HG02759 (cell line): Measurements from ENCODE around the gene MEIS2.

ENCODE experiments used
- ATAC-seq: cut with Tn5 transposase; IDR thresholded peaks from one replicate; pipeline ENCODE4 v1.9.1; 2021; ENCODE audit warnings: mild to moderate bottlenecking, moderate library complexity; ENCODE audit not compliant: unreplicated experiment

MEIS2 gene

GRCh38 chr15:37077623-37078351, 22.6 kb downstream of the MEIS2 start:
- ATAC-seq, result no peak

GRCh38 chr15:37076543-37076942, 23.8 kb downstream of the MEIS2 start:
- no peak for ATAC-seq

GRCh38 chr15:37075777-37076176, 24.6 kb downstream of the MEIS2 start:
- no peak for ATAC-seq

- ATAC-seq, result no peak
Observed at GRCh38 chr15:37072181-37072580, 28.2 kb downstream of the MEIS2 start.

GRCh38 chr15:37071134-37071533, 29.2 kb downstream of the MEIS2 start:
- no peak for ATAC-seq

DNA sequence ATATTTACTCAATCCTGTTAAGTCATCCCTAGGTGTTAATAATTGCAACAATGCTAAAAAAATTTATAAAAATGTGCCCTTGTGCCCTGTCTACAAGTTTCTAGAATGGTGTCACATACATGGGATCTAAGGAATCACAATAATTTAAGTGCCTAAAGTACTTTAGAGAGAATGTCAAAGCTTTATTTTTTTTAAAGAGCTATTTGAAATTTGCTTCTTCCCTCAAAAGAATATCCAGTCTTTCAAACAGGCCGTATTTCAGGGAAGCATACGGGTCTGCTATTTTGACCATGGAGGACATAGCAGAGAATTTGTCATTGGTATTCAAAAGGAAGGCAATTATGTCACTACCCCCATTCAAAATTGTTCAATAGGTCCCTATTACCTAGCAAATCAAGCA, 29.7 kb downstream of the MEIS2 start:
- no peak for ATAC-seq

DNA sequence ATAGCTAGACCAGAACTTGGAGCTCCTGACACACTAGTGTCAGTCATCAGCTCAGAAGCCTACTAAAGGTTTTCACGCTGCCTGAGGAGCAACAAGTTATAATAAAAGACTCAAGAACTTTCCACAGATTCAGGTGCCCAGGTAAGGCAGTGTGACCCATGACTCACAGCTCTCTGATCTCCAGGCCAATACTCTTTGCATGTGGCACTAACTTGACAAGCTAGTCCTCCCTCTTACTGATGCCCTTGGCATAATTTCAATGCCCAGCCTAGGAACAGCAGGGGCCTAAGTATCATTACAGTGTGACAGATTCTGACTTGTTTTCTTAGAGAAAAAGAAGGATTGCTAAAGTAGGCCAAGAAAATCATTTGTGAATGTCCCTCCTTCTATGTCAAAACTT, 38.4 kb downstream of the MEIS2 start:
- no peak for ATAC-seq

DNA sequence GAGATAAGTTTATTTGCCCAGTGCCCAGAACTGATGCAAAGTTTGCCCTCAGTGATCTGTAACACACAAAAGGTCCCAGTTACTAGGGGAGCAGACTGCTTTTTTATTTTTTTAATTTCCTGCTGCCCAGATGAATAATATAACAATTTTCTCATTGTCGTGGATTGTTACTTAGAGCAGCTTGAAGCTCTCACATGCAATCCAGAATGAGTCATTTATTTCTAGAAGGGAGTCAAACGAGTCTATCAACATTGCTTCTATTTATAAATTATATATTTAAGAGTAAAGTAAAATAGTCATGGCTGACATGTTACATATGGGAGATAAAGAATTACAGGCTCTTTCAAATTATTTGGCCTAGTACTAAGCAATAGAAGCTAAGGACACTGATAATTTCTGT, 41.3 kb downstream of the MEIS2 start:
- ATAC-seq, result no peak

DNA sequence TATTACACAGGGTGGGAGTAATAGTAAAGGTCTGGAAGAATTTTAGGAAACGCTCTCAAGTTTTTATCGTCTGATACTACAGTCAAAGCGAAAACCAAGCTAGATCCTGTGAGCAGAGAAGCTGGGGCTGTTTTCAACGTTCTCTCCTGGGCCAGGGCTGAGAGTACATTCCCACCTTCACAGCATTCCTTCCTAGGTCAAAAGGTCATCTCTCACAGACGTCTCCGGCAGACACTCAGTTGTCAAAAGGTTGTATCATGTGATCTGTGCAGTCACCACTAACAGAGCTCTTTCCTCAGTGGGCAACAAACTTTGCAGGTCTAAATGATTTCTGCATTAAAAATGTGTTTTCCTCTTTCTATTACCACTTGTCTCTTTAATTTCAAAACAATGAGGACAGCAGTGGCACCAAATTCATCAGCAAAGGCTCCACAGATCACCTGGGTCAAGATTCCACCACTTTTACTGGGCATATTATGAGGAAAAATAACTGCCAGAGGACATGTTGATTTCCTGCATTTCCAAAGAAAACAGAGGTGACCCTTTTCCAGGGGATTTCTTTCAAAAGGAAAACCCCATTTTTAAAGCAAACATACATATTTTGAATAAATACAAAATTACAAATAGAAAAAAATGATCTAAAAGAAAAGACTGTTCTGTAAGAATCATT, 41.9 kb downstream of the MEIS2 start:
- ATAC-seq, result no peak

- ATAC-seq, result no peak
Observed at GRCh38 chr15:37057831-37058230, 42.5 kb downstream of the MEIS2 start.

DNA sequence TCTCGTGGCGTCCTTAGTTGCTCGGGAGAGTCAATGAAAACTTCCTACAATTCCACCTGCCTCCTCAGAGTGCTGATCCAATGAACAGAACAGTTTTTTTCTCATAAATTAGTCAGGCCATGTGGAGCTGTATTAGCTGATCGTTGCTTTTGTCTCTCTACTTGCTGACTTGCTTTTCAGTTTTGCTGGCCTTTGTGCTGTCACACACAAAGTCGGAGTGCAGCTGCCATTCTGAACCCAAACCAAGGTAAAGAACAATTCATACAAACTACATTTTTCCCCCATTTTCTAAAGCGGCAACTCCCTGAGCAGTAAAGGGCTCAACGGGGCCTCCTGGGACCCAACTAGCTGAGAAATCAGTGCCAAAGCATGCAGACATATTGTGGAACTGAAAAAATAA, 43.1 kb downstream of the MEIS2 start:
- no peak for ATAC-seq

DNA sequence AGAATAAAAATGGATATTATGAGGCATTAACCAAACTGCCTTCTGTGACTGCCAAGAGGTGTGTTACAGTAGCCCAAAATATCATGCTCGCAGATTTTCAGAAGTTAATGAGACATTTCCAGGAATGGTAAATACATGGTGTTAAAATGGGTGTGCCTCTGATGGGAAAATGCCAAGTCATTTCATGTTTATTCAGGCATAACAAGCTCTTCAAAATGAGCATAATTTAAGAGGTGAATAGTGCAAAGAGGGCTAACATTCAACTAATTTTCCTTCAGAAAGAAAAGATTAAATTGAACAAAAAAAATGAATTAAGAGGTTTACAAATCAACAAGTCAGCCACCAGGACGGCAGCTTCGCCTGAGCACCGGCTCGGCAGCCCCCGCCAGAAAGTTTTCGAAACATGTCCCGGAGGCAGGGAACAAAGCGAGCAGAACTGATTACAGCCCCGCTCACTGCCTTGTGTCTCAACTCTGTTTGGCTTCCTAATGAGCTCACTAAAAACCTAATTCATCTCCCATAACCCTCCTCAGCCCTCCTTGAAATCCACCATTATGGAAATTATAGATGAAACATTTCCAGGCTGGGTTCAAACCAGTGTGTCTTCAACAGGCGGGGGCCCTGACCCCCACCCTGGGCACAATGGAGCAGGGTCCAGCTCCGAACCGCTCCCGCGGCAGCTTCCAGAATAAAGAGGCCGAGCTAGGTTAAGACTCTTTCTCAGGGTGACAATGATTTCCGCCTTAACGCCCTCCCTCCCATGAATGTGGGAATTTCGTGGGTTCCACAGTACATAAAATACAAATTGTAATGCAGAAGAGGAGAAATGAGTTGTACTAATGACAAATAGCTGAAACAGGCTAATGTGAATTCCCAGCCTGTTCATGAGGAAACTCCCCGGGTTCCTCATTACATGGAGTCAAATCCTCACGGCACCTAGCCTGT, 43.9 kb downstream of the MEIS2 start:
- no peak for ATAC-seq

GRCh38 chr15:37055481-37055880, 44.9 kb downstream of the MEIS2 start:
- ATAC-seq, result no peak

DNA sequence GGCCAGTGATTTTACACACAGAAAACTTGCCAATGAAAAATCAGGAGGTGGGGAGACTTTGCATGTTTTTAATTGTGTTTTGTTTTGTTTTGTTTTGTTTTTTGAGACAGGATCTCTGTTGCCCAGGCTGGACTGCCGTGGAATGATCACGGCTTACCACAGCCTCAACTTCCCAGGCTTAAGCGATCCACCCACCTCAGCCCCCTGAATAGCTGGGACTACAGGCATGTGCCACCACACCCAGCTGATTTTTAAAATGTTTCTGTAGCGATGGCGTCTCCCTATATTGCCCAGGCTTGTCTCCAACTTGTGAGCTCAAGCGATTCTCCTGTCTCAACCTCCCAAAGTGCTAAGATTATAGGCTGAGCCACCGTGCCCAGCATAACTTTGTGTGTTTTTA, 46.0 kb downstream of the MEIS2 start:
- ATAC-seq, result no peak

- ATAC-seq, result no peak
Observed at GRCh38 chr15:37053166-37053565, 47.2 kb downstream of the MEIS2 start.

- no peak for ATAC-seq
Observed at GRCh38 chr15:37050345-37050744, 50.0 kb downstream of the MEIS2 start.

DNA sequence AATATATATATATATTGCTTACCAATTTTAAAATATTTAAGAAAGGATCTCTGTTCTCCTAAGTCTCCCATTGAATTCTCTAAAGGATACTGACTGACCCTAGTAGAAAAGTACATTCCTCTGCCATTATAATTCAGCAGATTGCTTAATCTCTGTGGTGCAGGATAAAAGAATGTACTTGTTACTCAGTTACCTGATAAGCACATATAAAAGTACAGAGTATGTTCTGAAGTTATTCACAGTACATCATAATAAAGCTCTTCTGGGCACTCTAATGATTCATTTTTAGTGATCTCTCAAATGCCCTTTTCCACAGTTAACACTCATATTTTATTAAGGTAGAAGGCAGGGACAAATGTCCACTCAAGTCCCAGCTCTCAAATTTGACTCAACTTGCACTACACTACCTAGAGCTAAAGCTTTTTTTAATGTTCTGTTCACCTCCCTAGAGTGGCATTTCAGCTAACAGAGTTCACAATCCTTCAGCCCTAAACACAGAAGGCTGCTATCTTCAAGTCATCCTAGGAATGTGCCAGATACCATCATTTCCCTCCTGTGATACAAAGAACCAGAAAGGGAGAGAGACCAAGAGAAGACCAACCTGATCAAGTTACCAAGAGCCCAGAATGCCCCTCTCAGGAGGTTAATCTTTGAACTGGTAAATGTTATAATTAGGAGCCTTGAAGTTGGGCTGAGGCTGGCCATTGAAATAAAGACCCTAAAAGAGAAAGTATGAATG, 53.3 kb downstream of the MEIS2 start:
- no peak for ATAC-seq

- ATAC-seq, result no peak
Observed at GRCh38 chr15:37045859-37046740, 54.2 kb downstream of the MEIS2 start.

- no peak for ATAC-seq
Observed at GRCh38 chr15:37044915-37045648, 55.3 kb downstream of the MEIS2 start.
